Hepatocyte (in vitro differentiated cells): ENCODE data around the gene TTK. TPM values are rescaled to one million over a fixed set of nuclear protein-coding genes. Genes with fewer than 3 reads are reported as not detected.
A peak's percentile ranks its signal among the peaks of the same experiment; 100 is the strongest.

Experiments used
- DNase-seq: peaks from one replicate; pipeline ENCODE4 v3.0.0-alpha.2; 2016; ENCODE audit warnings: low spot score
- H2AFZ ChIP-seq: fragments of 200-600 bp; sonication (generic); 2 replicates; pipeline ENCODE4 v1.6.0; 2016; ENCODE audit warnings: antibody characterized with exemption, mild to moderate bottlenecking
- H3K27ac ChIP-seq: fragments of 200-600 bp; sonication (generic); 2 replicates; pipeline ENCODE4 v1.5.1; 2016; ENCODE audit warnings: mild to moderate bottlenecking
- H3K27me3 ChIP-seq: fragments of 200-600 bp; sonication (generic); 2 replicates; pipeline ENCODE4 v1.6.1; 2016
- H3K36me3 ChIP-seq: fragments of 200-600 bp; sonication (generic); replicated peaks from 2 replicates; pipeline ENCODE4 v1.5.1; 2016; ENCODE audit warnings: low read depth; ENCODE audit not compliant: insufficient read depth
- H3K4me1 ChIP-seq: fragments of 200-600 bp; sonication (generic); 2 replicates; pipeline ENCODE4 v1.5.1; 2016; ENCODE audit warnings: mild to moderate bottlenecking, moderate library complexity; ENCODE audit not compliant: insufficient read depth
- H3K4me2 ChIP-seq: fragments of 200-600 bp; sonication (generic); 2 replicates; pipeline ENCODE4 v1.6.0; 2016
- H3K4me3 ChIP-seq: fragments of 200-600 bp; sonication (generic); 2 replicates; pipeline ENCODE4 v1.5.1; 2016; ENCODE audit warnings: mild to moderate bottlenecking
- H3K79me2 ChIP-seq: fragments of 200-600 bp; sonication (generic); 2 replicates; pipeline ENCODE4 v1.6.0; 2017; ENCODE audit warnings: mild to moderate bottlenecking
- H3K9me2 ChIP-seq: fragments of 200-600 bp; sonication (generic); replicated peaks from 2 replicates; pipeline ENCODE4 v1.6.0; 2017; ENCODE audit warnings: mild to moderate bottlenecking; ENCODE audit not compliant: insufficient read depth
- H3K9me3 ChIP-seq: fragments of 200-600 bp; sonication (generic); 2 replicates; pipeline ENCODE4 v1.5.1; 2016; ENCODE audit warnings: low read depth, mild to moderate bottlenecking
- H4K20me1 ChIP-seq: fragments of 200-600 bp; sonication (generic); 2 replicates; pipeline ENCODE4 v1.6.0; 2016; ENCODE audit warnings: mild to moderate bottlenecking; ENCODE audit not compliant: insufficient read depth, poor library complexity, severe bottlenecking
- EZH2 ChIP-seq: fragments of 200-600 bp; sonication (generic); IDR thresholded peaks from 2 replicates; pipeline ENCODE4 v1.6.1; 2016; ENCODE audit warnings: antibody characterized with exemption, mild to moderate bottlenecking, borderline replicate concordance
- EZH2phosphoT487 ChIP-seq: fragments of 200-600 bp; sonication (generic); IDR thresholded peaks from one replicate; pipeline ENCODE4 v1.6.1; 2018; ENCODE audit warnings: antibody characterized with exemption, mild to moderate bottlenecking, low read depth, moderate library complexity; ENCODE audit not compliant: unreplicated experiment, severe bottlenecking
- WGBS: methylation state at CpG from one replicate; pipeline ENCODE4 v1.1.6; 2016; ENCODE audit warnings: low lambda C conversion rate; ENCODE audit errors: missing lambda C conversion rate; 5-methylcytosine and 5-hydroxymethylcytosine counted together
- polyA plus RNA-seq: library from polyadenylated mRNA; unstranded; fragments of >200 nt; fragmentation: Nextera tagmentation; extraction: Ambion mirVana; gene quantifications from 2 replicates; pipeline ENCODE4 v1.2.1, GENCODE V29; 2016
- total RNA-seq: library from RNA; depleted of rRNA; stranded (reverse); fragments of >200 nt; gene quantifications from 2 replicates; pipeline ENCODE4 v1.2.3, GENCODE V29; 2014
- TF ChIP-seq, protein P1 (sequence below): fragments of 200-600 bp; sonication (generic); IDR thresholded peaks from 2 replicates; pipeline ENCODE4 v1.5.1; 2016; ENCODE audit warnings: antibody characterized with exemption, mild to moderate bottlenecking; ENCODE audit not compliant: poor library complexity

TTK gene
- total and polyA plus RNA-seq, 2 experiments from 2014 or later = 4.0 to 10.7 TPM

DNA sequence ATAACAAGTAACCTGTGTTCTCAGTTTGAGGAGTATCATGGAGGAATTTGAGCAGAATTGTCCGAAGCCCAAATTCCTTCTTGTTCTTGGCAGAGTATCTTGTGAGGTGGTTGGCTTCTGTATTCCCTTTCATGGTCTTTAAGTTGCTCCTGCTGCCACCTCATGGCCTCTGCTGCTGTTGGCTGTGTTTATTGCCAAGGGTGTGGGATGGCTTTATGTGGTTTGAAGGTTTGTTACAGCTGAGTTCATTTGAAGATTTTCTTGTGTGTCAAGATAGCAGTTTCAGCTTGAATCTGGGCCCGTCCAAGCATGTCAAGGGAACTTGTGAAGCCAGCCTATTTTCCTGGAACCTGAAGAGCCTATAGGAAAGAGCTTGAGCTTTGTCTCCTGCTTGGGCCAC lies 20.2 kb upstream of the TTK start:
- Histone ChIP-seq H3K27me3 (no peaks in the 10 kb centered on the region), H3K9me3 (no peaks in the 10 kb centered on the region), H3K27ac (no peak overlapping the region), H2AFZ (no peak overlapping the region), H3K79me2 (no peaks in the 10 kb centered on the region), H3K4me3 (no peak overlapping the region), H4K20me1 (no peaks in the 10 kb centered on the region), H3K4me1 (no peaks in the 10 kb centered on the region), H3K36me3 (no peaks in the 10 kb centered on the region), H3K4me2 (no peak overlapping the region), H3K9me2 (no peaks in the 10 kb centered on the region)
- WGBS = 37% methylated on average over 2 of the region's 2 CpGs
- no peak for TF ChIP-seq EZH2phosphoT487
- TF ChIP-seq EZH2 = no peak
- TF ChIP-seq, protein P1, sequence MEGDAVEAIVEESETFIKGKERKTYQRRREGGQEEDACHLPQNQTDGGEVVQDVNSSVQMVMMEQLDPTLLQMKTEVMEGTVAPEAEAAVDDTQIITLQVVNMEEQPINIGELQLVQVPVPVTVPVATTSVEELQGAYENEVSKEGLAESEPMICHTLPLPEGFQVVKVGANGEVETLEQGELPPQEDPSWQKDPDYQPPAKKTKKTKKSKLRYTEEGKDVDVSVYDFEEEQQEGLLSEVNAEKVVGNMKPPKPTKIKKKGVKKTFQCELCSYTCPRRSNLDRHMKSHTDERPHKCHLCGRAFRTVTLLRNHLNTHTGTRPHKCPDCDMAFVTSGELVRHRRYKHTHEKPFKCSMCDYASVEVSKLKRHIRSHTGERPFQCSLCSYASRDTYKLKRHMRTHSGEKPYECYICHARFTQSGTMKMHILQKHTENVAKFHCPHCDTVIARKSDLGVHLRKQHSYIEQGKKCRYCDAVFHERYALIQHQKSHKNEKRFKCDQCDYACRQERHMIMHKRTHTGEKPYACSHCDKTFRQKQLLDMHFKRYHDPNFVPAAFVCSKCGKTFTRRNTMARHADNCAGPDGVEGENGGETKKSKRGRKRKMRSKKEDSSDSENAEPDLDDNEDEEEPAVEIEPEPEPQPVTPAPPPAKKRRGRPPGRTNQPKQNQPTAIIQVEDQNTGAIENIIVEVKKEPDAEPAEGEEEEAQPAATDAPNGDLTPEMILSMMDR = peak; percentile 6
- DNase-seq = peak; percentile 17

DNA sequence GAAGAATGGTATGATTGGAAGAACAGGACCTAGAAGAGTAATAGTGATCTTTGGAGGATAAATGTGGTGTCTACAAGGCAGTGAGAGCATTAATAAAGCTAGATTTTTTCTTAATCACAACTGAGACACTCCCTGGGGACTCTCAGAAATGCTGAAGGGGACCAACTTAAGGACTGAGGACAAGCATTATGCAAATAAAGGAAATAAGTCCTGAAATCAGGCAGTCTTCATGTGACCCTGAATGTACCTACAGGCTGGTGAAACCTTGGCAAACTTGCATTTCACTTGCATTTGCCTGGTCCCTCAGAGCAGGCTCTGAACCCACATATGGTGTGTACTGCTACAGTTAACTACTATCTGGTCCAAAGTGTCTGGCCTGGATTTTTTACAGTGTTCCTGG lies 19.3 kb upstream of the TTK start:
- no peak for DNase-seq

DNA sequence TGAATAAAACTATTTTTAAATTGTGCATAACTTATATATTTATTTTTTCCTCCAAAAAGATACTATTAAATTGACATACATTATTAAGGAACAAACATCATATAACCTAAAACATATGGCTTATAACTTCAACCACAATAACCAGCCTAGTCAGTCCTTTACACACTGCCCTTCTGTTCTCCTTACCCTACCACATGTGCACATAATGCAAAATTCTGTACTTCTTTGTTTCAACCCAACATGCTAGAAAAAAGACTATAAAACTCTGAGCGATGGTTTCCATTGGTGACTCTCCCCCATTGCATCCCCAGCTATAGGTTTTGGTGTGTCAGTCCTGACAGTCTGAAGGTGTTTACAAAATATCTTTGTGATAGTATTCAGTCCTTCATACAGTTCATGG lies 14.8 kb upstream of the TTK start:
- 96% methylated on average over 1 of the region's 1 CpG for WGBS
- no peak for DNase-seq
- no peak overlapping the region for H3K4me2 ChIP-seq
- no peaks in the 10 kb centered on the region for H4K20me1 ChIP-seq
- H3K36me3 ChIP-seq = no peaks in the 10 kb centered on the region
- no peaks in the 10 kb centered on the region for H3K27me3 ChIP-seq
- H3K27ac ChIP-seq = no peak overlapping the region
- TF ChIP-seq EZH2phosphoT487 (no peak), EZH2 (no peak)
- TF ChIP-seq, protein P1 = no peak
- no peaks in the 10 kb centered on the region for H3K9me3 ChIP-seq
- H3K4me1 ChIP-seq = no peaks in the 10 kb centered on the region
- H2AFZ ChIP-seq = no peak overlapping the region
- no peak overlapping the region for H3K4me3 ChIP-seq
- no peaks in the 10 kb centered on the region for H3K9me2 ChIP-seq
- no peaks in the 10 kb centered on the region for H3K79me2 ChIP-seq

More for the DNA sequence above, 19.3 kb upstream of the TTK start:
- Histone ChIP-seq H3K27ac (no peak overlapping the region), H3K9me2 (no peaks in the 10 kb centered on the region), H3K79me2 (no peaks in the 10 kb centered on the region), H3K36me3 (no peaks in the 10 kb centered on the region), H3K27me3 (no peaks in the 10 kb centered on the region), H3K4me2 (no peak overlapping the region), H3K9me3 (no peaks in the 10 kb centered on the region), H3K4me3 (no peak overlapping the region), H2AFZ (no peak overlapping the region), H3K4me1 (no peaks in the 10 kb centered on the region), H4K20me1 (no peaks in the 10 kb centered on the region)
- no peak for TF ChIP-seq EZH2phosphoT487
- no peak for TF ChIP-seq EZH2
- TF ChIP-seq, protein P1 = no peak
